ENCODE results near the gene FAF1.
"Not testable (repeated sequence)": the region's sequence is repeated elsewhere in the genome, so short reads cannot be mapped to it uniquely, and the experiment has no call there.

FAF1 gene

DNA sequence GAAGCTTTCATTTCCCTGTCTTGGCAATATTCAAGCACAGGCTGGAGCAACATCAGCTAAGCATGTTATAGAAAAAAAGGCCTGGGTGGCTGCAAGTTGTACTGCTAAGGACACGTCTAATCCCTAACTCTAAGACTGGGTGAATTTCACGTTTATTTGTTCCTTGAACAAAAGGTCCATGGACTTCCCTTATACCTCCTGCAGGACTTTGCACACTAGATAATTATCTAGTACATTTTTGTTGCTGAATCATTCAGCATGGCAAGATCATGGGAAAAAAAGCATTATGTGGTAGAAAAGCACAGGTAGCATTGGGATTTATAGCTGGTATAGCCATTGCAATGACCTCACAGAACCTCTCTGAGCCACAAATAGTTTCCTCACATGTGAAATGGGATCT, 406.1 kb downstream of the FAF1 start:
- no peak for DNase-seq (ENCODE audit: low spot score)

- DNase-seq (ENCODE audit: low spot score): no peak
Measured at GRCh38 chr1:50548243-50548642, 411.8 kb downstream of the FAF1 start.

- DNase-seq (ENCODE audit: low spot score): no peak
Measured at GRCh38 chr1:50542362-50542761, 417.7 kb downstream of the FAF1 start.

- DNase-seq (ENCODE audit: low spot score): no peak
Measured at GRCh38 chr1:50538476-50538875, 421.6 kb downstream of the FAF1 start.

DNA sequence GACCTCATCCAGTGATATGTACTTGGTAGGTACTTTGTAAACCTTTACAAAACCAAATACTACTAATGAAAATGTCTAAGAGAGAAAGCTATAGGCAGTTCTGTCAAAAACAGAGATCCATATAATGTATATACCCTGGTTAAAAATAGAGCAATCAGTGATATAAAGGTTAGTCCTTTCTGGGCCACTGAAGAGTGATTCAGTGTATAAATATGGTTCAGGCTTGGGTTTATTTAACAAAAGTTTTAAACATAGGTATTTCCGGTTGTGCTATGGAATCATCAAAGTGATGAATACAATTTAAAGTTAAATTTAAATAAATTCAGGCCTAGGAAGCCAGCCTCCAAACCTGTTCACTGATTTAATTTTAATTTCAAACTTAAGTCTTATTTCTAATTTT, 428.5 kb downstream of the FAF1 start:
- no peak for DNase-seq (ENCODE audit: low spot score)

- DNase-seq (ENCODE audit: low spot score): no peak
Measured at GRCh38 chr1:50531027-50531426, 429.0 kb downstream of the FAF1 start.

DNA sequence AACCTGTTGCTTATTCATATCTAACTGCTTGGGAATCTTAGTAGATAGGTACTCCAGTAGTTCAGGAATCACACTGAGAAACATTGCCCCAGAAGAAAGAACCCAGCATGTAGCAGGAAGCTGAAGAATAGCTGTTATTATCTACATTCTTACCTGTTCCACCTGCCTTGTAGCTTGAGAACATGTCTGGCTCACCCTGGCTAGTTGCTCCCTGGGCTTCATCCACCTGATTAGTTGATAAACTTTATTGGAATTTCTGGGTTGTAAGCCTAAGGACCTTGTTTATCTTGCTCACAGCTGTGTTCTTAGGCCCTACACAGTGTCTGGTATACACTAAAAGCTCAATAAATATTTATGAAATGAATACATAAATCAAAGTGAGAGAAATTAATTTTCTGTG, 430.6 kb downstream of the FAF1 start:
- DNase-seq (ENCODE audit: low spot score): no peak

GRCh38 chr1:50527987-50528320, 432.1 kb downstream of the FAF1 start:
- not testable (repeated sequence) for DNase-seq (ENCODE audit: low spot score)

DNA sequence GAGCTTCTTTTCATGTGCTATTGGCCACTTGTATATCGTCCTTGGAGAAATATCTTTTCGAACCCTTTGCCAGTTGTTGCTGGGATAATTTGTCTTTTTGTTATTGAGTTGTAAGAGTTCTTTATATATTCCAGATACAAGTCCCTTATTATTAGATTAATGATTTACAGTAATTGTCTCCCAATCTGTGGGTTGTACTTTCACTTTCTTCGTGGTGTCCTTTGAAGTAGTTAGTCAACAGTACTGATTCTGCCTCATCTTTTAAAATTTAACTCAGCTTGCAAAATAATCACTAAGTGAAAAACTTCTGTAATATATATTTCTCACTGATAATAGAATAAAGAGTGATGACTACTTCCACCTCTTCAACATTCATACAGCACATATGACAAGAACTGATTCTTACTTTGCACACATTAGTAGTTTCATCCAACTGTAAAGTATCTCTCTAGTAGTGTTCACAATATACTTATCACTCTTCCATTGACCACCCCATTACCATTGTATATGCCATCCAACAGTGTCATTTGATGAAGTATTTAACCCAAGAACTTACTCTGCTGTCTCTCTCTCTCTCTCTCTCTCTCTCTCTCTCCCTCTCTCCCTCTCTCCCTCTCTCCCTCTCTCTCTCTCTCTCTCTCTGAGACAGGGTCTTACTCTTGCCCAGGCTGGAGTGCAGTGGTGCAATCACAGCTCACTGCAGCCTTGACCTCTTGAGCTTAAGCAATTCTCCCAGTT, 432.6 kb downstream of the FAF1 start:
- no peak for DNase-seq (ENCODE audit: low spot score)

DNA sequence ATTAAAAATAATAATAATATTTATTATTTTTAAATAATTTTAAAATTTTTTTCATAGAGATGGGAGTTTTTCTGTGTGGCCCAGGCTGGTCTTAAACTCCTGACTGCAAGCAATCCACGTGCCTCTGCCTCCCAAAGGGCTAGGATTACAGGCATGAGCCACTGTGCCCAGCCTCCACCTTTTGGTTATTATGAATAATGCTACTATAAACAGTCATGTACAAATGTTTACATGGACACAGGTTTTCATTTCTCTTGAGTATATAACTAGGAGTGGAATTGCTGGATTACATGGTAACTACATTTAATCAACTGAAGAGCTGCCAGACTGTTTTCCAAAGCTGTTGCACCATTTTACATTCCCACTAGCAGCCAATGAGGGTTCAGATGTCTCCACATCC, 433.6 kb downstream of the FAF1 start:
- no peak for DNase-seq (ENCODE audit: low spot score)

DNA sequence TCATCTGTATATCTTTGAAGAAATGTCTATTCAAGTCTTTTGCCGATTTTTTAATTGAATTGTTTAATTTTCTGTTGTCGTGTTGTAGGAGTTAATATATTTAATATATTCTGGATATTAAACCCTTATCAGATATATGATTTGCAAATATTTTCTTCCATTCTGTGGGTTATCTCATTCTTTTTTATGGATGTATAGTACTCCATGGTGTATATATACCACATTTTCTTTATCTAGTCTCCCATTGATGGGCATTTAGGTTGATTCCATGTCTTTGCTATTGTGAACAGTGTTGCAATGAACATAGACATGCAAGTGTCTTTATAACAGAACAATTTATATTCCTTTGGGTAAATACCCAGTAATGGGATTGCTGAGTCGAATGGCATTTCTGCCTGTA, 436.5 kb downstream of the FAF1 start:
- no peak for DNase-seq (ENCODE audit: low spot score)

- no peak for DNase-seq (ENCODE audit: low spot score)
Measured at GRCh38 chr1:50522691-50523342, 437.2 kb downstream of the FAF1 start.

DNA sequence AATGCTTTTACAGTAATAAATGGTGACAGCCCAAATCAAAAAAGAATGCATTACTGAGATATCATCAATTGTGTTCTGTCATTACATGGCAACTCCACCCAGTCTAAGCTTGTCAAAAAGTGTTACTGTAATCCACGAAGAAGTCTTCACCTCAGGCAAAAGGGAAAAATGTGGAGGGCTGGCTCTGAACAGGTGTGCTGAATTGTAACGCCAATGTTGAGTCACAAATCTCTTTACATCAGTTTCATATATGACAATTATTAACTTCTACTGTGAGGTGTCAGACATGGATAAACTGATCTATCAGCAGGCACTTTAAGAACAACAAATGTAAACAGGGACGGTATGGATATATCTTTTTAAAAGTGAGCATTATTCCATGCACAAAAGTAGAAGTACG, 438.4 kb downstream of the FAF1 start:
- DNase-seq (ENCODE audit: low spot score): no peak

GRCh38 chr1:50517488-50517887, 442.6 kb downstream of the FAF1 start:
- DNase-seq (ENCODE audit: low spot score): no peak

DNA sequence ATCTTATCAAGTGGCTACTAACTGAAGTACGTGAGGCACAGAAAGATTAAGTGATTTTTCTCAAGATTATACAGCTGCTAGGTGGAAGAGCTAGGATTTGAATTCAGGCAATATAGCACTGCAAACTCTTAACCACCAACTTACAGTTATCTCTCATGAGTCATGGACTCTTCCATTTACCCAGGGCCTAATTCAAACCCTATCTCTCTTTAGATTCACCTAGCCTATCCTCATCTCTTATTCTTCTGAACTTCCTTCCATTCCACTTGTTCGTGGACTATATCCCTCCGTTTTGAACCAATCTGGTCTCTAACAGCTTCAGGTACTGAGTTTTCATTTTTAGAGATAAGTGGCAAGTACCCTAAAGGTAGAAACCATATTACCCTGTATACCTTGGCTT, 444.0 kb downstream of the FAF1 start:
- no peak for DNase-seq (ENCODE audit: low spot score)

DNA sequence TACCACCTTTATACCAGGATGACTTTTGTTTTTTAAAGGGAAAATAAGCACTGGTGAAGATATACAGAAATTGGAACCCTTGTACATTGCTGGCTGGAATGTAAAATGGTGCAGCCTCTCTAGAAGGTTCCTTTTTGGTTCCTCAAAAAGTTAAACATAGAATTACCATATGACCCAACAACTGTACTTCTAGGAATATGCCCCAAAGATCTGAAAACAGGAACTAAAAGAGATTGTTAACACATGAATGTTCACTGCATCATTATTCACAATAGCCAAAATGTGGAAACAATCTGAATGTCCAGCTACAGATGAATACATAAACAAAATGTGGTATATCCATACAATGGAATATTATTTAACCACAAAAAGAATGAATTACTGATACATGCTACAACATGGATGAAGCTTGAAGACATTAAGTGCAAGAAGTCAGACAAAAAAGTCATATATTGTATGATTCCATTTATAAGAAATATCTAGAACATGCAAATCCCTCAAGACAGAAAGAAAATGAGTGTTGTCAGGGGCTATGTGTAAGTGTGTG, 452.0 kb downstream of the FAF1 start:
- no peak for DNase-seq (ENCODE audit: low spot score)

DNA sequence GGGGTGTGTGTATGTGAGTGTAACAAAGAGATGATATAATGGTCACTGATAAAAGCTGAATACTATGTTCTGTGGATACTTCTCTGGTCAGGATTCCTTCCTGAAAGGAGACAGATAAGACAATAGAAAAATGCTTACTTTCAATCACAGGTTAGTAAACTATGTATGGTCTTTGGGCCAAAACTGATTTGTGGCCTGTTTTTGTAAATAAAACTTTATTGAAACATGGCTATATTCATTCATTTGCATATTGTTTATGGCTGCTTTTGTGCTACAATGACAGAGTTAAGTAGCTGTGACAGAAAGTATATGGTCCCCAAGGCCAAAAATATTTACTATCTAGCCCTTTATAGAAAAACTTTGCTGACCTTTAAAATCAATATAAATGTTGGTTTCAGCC, 454.6 kb downstream of the FAF1 start:
- DNase-seq (ENCODE audit: low spot score): no peak

GRCh38 chr1:50503515-50503914, 456.6 kb downstream of the FAF1 start:
- no peak for DNase-seq (ENCODE audit: low spot score)

GRCh38 chr1:50502147-50502546, 457.9 kb downstream of the FAF1 start:
- DNase-seq (ENCODE audit: low spot score): no peak

- no peak for DNase-seq (ENCODE audit: low spot score)
Measured at GRCh38 chr1:50497007-50497406, 463.1 kb downstream of the FAF1 start.

DNA sequence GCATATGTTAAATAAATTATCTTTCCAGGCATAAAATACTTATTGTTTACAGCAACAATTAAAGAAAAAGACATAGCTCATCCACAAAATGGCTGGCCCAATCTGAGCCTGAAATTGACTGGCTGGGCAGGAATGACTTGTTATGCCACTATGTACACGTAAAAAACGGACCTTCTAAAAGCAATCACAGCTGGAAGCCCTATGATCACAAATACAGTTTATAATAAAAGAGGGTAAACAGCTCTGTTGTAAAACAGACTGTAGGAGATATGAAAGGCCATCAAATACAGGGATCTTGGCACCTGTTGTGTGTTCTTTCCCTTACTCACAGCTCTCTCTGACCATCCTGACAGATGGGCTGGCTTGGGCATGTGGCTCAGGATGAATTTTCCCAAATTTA, 466.4 kb downstream of the FAF1 start:
- DNase-seq (ENCODE audit: low spot score): no peak

DNA sequence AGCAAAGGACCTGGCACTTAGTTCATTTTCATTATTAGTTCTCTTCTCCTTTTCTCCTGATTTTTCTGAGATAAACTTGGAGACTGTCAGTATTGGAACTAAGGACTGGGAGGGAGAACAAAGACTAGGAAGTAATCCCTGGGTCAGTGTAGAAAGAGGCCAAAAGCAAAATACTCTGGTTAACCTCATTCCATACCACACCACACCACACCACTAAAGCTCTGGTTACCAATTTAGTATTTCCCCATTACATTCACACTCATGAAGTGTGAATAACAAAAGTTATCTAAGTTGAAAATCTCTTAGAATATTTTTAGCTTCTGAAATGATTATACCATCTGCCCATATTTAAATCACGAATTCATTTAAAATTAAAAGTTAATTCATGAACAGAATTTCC, 467.9 kb downstream of the FAF1 start:
- no peak for DNase-seq (ENCODE audit: low spot score)

- no peak for DNase-seq (ENCODE audit: low spot score)
Measured at GRCh38 chr1:50491142-50491541, 468.9 kb downstream of the FAF1 start.

DNA sequence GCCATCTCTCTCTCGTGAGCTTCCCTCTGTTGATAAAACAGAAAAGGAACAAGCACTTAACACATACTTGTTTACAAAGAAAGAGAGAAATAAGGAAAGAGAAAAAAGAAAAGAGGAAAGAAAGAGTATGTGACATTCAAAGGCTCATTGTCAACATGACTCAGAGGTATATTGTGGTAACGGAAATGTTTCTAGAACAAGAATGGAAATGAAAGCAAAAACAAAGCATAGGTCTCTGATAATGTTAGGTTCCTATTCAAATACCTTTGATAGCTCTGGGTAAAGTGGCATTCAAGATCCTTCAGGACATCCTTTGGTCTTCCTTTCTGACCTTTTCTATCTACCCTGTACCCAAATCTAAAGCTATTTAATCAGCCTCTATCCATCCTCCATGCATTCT, 469.4 kb downstream of the FAF1 start:
- no peak for DNase-seq (ENCODE audit: low spot score)
